PC-9 (cell line): ENCODE data around the gene MCFD2. TPM values are rescaled to one million over a fixed set of nuclear protein-coding genes. Genes with fewer than 3 reads are reported as not detected.

Experiments used
- BruUV-seq: library from RNA; stranded (reverse); fragments of 400-500 nt; replicated peaks from 2 replicates; lab custom pipeline; 2021; lab: Mats Ljungman, UMichigan
- CTCF ChIA-PET: fragments of 300-600 bp; sonication (Branson Sonifier 250); formaldehyde crosslinking; loops from one replicate; lab custom pipeline; 2022; ENCODE audit warnings: antibody characterized with exemption; lab: Charles Lee
- POLR2A ChIA-PET: fragments of 300-600 bp; sonication (Branson Sonifier 250); formaldehyde crosslinking; loops from one replicate; lab custom pipeline; 2022; ENCODE audit warnings: antibody characterized with exemption; ENCODE audit not compliant: unreplicated experiment; lab: Charles Lee
- DNase-seq, 2 experiments: peaks; one replicate each; pipeline versions ENCODE4 v3.0.0 to v3.0.0-alpha.2; 2015 to 2022; ENCODE audit warnings: mixed read lengths in 1 of 2
- H2AFZ ChIP-seq: fragments of 200-600 bp; sonication (generic); 2 replicates; pipeline ENCODE4 v1.8.1; 2017; ENCODE audit warnings: antibody characterized with exemption
- H3F3A ChIP-seq: fragments of 200-600 bp; sonication (generic); 2 replicates; pipeline ENCODE4 v1.8.1; 2017; ENCODE audit warnings: antibody characterized with exemption, mild to moderate bottlenecking, low read depth; ENCODE audit not compliant: insufficient read depth
- H3K27ac ChIP-seq: fragments of 200-600 bp; sonication (generic); 2 replicates; pipeline ENCODE4 v1.6.1; 2016; ENCODE audit warnings: mixed run types
- H3K27me3 ChIP-seq: fragments of 200-600 bp; sonication (generic); 2 replicates; pipeline ENCODE4 v1.6.1; 2016; ENCODE audit warnings: low read depth, mixed run types; ENCODE audit not compliant: insufficient read depth
- H3K36me3 ChIP-seq: fragments of 200-600 bp; sonication (generic); 2 replicates; pipeline ENCODE4 v1.6.1; 2016; ENCODE audit warnings: low read depth, mixed run types
- H3K4me1 ChIP-seq: fragments of 200-600 bp; sonication (generic); replicated peaks from 2 replicates; pipeline ENCODE4 v1.6.1; 2016; ENCODE audit warnings: mixed run types; ENCODE audit not compliant: insufficient read depth
- H3K4me2 ChIP-seq: fragments of 200-600 bp; sonication (generic); 2 replicates; pipeline ENCODE4 v1.6.1; 2017; ENCODE audit warnings: mixed run types
- H3K4me3 ChIP-seq: fragments of 200-600 bp; sonication (generic); 2 replicates; pipeline ENCODE4 v1.6.1; 2016; ENCODE audit warnings: mixed run types
- H3K79me2 ChIP-seq: fragments of 200-600 bp; sonication (generic); 2 replicates; pipeline ENCODE4 v1.6.1; 2017; ENCODE audit warnings: low read depth, mixed run types
- H3K9me2 ChIP-seq: fragments of 200-600 bp; sonication (generic); 2 replicates; pipeline ENCODE4 v1.8.1; 2017; ENCODE audit warnings: mild to moderate bottlenecking; ENCODE audit not compliant: insufficient read depth
- H3K9me3 ChIP-seq: fragments of 200-600 bp; sonication (generic); 2 replicates; pipeline ENCODE4 v1.8.1; 2016; ENCODE audit warnings: low read depth; ENCODE audit not compliant: insufficient read depth
- H4K20me1 ChIP-seq: fragments of 200-600 bp; sonication (generic); 2 replicates; pipeline ENCODE4 v1.8.1; 2017; ENCODE audit not compliant: insufficient read depth
- CTCF ChIP-seq: fragments of 200-600 bp; sonication (generic); conservative IDR thresholded peaks from 2 replicates; pipeline ENCODE4 v1.6.1; 2017; ENCODE audit warnings: mixed run types, antibody characterized with exemption, mild to moderate bottlenecking, moderate library complexity
- EZH2 ChIP-seq: fragments of 200-600 bp; sonication (generic); IDR thresholded peaks from 2 replicates; pipeline ENCODE4 v1.8.0; 2017; ENCODE audit warnings: antibody characterized with exemption, low read depth
- intact Hi-C: fragments of 100-400 bp; cut with micrococcal nuclease; formaldehyde crosslinking; loops from one replicate; pipeline ENCODE4 v1.10.0; 2022; ENCODE audit not compliant: unreplicated experiment
- total RNA-seq: library from RNA; stranded (reverse); gene quantifications from 2 replicates; pipeline ENCODE4 v1.2.3, GENCODE V29; 2021

Gene MCFD2
- total RNA-seq, 1 experiment from 2014 or later = 163 TPM

GRCh38 chr2:46936566-46936965 is 21.0 kb upstream of the MCFD2 start:
- ChIA-PET CTCF (interaction anchor here (1.2 kb wide), 1 partner anchor 386 kb away, joined by 3 read pairs; no protein-coding TSS in a partner anchor), POLR2A (no interaction called here)
- Histone ChIP-seq H3K27me3 (no peaks in the 10 kb centered on the region), H3K27ac (no peak overlapping the region), H3K4me3 (no peak overlapping the region), H3K79me2 (peaks cover 16% of the 10 kb centered on the region), H3K9me3 (no peaks in the 10 kb centered on the region), H3F3A (peaks cover 21% of the 10 kb centered on the region), H3K4me2 (no peak overlapping the region), H4K20me1 (no peaks in the 10 kb centered on the region), H3K36me3 (no peaks in the 10 kb centered on the region), H3K9me2 (no peaks in the 10 kb centered on the region), H3K4me1 (peaks cover 23% of the 10 kb centered on the region), H2AFZ (no peak overlapping the region)
- intact Hi-C loops = no loop called here
- DNase-seq = no peak
- TF ChIP-seq CTCF (no peak), EZH2 (no peak)
- no TSS peak for BruUV-seq

DNA sequence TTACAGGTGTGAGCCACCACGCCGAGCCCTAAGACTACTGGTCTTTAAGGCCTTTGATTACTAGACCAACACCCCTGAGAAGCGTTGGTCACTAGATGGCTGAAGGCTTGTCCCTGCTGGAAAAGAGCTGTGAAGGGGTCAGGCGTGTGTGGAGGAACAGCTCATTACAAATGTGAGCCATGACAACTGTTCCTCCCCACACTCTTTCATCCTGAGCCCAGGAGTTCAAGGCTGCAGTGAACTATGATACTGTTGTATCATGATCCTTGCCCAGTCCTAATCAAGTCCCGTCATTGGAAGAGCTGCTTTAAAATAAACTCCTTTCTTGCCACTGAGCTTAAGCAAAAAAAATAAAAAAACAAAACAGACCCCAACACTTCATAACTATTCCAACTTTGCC is 19.5 kb upstream of the MCFD2 start:
- Histone ChIP-seq H3F3A (peaks cover 11% of the 10 kb centered on the region), H4K20me1 (no peaks in the 10 kb centered on the region), H3K9me3 (no peaks in the 10 kb centered on the region), H3K36me3 (no peaks in the 10 kb centered on the region), H3K79me2 (peaks cover 13% of the 10 kb centered on the region), H3K27ac (no peak overlapping the region), H3K4me1 (peaks cover 20% of the 10 kb centered on the region), H3K4me2 (no peak overlapping the region), H2AFZ (no peak overlapping the region), H3K27me3 (no peaks in the 10 kb centered on the region), H3K9me2 (no peaks in the 10 kb centered on the region), H3K4me3 (no peak overlapping the region)
- CTCF ChIA-PET = interaction anchor here (0.6 kb wide), 1 partner anchor 361 kb away, joined by 7 read pairs; no protein-coding TSS in a partner anchor
- BruUV-seq = no TSS peak
- intact Hi-C loops = no loop called here
- DNase-seq = no peak
- POLR2A ChIA-PET = interaction anchor here (0.5 to 0.6 kb wide), 3 partner anchors 33 to 324 kb away, joined by 3 to 10 read pairs (median 5); no protein-coding TSS in a partner anchor
- TF ChIP-seq EZH2 = no peak
- TF ChIP-seq CTCF = no peak

DNA sequence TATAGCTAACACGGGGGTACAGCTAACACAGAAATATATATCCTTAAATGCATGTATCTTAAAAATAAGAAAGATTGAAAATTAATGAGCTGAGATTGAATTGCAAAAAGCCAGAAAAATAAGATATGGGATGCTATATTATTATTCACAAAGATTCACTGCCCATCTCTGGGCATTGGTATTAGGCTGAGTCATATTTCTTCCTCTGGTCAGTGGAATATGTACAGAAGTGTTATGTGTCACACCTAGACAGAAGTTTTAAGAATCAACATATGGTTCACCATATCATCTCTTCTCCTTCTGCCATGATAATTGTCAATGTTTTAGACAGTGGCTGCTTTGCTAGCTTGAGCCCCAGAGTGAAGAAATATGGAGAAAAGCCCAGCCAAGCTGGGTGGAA is 14.0 kb upstream of the MCFD2 start:
- DNase-seq = no peak
- H3F3A ChIP-seq = peaks cover 26% of the 10 kb centered on the region; the same call in 1 of the 2 replicates
- TF ChIP-seq EZH2 = no peak
- TF ChIP-seq CTCF = no peak

More for the DNA sequence above, 14.0 kb upstream of the MCFD2 start:
- peaks cover 25% of the 10 kb centered on the region for H3K4me1 ChIP-seq
- intact Hi-C loops = no loop called here
- H4K20me1 ChIP-seq = no peaks in the 10 kb centered on the region
- no peak overlapping the region for H3K4me2 ChIP-seq
- no peaks in the 10 kb centered on the region for H3K9me2 ChIP-seq
- peaks cover 7% of the 10 kb centered on the region for H3K9me3 ChIP-seq
- 0 out of 2 replicates have a peak, but pooled peaks cover 6% of the 10 kb centered on the region for H3K36me3 ChIP-seq
- H3K27me3 ChIP-seq = no peaks in the 10 kb centered on the region
- H3K79me2 ChIP-seq = peaks cover 13% of the 10 kb centered on the region; the same call in 1 of the 2 replicates
- ChIA-PET CTCF (interaction anchor here (0.6 kb wide), 1 partner anchor 51 kb away, joined by 3 read pairs; no protein-coding TSS in a partner anchor), POLR2A (no interaction called here)
- no peak overlapping the region for H3K27ac ChIP-seq
- H3K4me3 ChIP-seq = no peak overlapping the region
- no peak overlapping the region for H2AFZ ChIP-seq
- no TSS peak for BruUV-seq
